Measurements from ENCODE around the gene PRKCB. TPM values are rescaled to one million over a fixed set of nuclear protein-coding genes. Genes with fewer than 3 reads are reported as not detected.

The PRKCB gene
- total RNA-seq, 1 donor from 2014 or later, result not detected

- no peak for DNase-seq (ENCODE audit: low read depth in 2 of 2)
Measured at GRCh38 chr16:23863511-23864422, 28.0 kb downstream of the PRKCB start.

DNA sequence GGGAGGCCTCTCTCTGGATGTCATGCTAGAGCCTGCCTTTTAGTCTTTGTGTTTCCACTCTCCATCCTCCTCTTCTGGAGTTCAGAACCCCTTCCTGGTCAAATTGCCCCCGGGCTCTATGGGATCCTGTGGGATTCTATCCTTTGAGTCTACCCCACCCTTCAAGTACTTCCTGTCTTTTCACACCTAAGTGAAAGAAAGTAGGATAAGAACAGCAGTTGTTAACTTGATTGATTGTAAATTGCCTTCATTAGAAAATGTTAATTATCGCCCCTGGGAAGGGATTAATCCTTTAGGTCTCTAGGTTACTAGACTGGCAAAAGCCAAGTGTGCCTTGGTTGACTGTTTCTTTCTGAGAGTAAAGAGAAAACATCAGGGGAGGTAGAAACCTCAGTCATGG lies 30.1 kb downstream of the PRKCB start:
- DNase-seq (ENCODE audit: low read depth in 2 of 2), result no peak

- no peak for DNase-seq (ENCODE audit: low read depth in 2 of 2)
Measured at GRCh38 chr16:23866621-23867020, 30.8 kb downstream of the PRKCB start.

GRCh38 chr16:23867566-23867965 lies 31.8 kb downstream of the PRKCB start:
- DNase-seq (ENCODE audit: low read depth in 2 of 2), result no peak

GRCh38 chr16:23868136-23868535 lies 32.4 kb downstream of the PRKCB start:
- DNase-seq (ENCODE audit: low read depth in 2 of 2), result no peak

- no peak for DNase-seq (ENCODE audit: low read depth in 2 of 2)
Measured at GRCh38 chr16:23869052-23869451, 33.3 kb downstream of the PRKCB start.

- no peak for DNase-seq (ENCODE audit: low read depth in 2 of 2)
Measured at GRCh38 chr16:23871924-23872323, 36.1 kb downstream of the PRKCB start.

DNA sequence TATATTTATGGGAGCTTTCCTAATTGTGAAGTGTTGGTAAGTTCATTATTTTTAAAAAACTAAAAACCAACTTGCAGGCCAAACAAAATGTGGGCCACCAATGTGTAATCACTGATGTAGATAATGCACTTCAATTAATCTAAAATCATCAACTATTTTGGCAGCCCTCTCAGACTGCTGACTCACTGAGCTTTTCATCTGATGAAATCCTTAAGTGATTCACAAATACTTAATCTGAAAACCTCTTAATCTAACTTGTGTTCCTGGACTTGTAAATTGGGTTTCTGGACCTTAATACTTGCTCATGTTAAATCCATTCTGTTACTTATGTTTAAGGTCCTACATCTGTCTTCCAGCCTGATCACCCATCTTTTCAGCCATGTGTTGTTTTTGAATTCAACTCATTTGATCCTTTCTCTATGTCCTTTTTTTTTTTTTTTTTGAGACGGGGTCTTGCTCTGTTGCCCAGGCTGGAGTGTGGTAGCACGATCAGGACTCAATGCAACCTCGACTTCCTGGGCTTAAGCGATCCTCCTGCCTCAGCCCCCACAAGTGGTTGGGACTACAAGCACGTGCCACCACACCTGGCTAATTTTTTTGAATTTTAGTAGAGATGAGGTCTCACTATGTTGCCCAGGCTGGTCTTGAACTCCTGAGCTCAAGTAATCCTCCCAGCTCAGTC lies 39.0 kb downstream of the PRKCB start:
- no peak for DNase-seq (ENCODE audit: low read depth in 2 of 2)

- no peak for DNase-seq (ENCODE audit: low read depth in 2 of 2)
Measured at GRCh38 chr16:23876256-23876896, 40.6 kb downstream of the PRKCB start.

- DNase-seq (ENCODE audit: low read depth in 2 of 2), result no peak
Measured at GRCh38 chr16:23877107-23878070, 41.6 kb downstream of the PRKCB start.

- DNase-seq (ENCODE audit: low read depth in 2 of 2), result no peak
Measured at GRCh38 chr16:23879735-23880373, 44.1 kb downstream of the PRKCB start.

- DNase-seq (ENCODE audit: low read depth in 2 of 2), result no peak
Measured at GRCh38 chr16:23889189-23889588, 53.4 kb downstream of the PRKCB start.

DNA sequence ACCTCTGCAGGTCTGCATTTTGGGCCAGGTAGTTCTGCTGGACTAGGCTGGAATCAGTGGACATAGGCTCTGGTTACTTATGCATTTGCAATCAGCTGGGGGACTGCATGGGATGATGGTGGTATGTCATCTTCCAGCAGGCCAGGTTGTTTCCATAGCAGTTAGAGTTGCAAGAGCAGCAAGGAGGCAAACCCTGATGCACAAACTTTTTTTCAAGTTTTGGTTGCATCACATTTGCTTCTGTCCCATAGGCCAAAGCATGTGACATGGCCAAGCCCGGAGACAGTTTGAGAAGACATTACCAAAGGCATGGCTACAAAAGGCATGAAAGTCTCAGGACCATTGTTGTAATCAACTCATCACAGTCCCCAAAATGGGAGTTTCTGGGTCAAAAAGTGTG lies 58.2 kb downstream of the PRKCB start:
- no peak for DNase-seq (ENCODE audit: low read depth in 2 of 2)

DNA sequence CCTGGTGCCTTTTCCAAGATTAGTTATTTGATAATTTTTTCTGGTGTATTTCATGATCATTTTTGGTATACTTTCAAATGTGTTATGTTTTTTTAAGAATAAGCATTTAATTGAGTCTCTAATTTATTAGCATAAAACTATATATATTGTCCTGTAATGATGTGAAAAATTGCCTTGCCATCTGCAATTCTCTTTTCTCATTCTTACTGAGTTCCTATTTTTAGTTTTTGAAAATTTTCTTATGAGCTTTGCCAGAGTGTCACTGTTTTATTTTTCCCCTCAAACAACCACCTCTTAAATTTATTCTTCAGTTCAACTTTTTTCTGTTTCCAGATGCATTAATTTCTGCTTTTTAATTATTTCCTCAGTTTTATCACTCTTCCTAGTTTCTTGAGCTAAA lies 59.3 kb downstream of the PRKCB start:
- no peak for DNase-seq (ENCODE audit: low read depth in 2 of 2)

DNA sequence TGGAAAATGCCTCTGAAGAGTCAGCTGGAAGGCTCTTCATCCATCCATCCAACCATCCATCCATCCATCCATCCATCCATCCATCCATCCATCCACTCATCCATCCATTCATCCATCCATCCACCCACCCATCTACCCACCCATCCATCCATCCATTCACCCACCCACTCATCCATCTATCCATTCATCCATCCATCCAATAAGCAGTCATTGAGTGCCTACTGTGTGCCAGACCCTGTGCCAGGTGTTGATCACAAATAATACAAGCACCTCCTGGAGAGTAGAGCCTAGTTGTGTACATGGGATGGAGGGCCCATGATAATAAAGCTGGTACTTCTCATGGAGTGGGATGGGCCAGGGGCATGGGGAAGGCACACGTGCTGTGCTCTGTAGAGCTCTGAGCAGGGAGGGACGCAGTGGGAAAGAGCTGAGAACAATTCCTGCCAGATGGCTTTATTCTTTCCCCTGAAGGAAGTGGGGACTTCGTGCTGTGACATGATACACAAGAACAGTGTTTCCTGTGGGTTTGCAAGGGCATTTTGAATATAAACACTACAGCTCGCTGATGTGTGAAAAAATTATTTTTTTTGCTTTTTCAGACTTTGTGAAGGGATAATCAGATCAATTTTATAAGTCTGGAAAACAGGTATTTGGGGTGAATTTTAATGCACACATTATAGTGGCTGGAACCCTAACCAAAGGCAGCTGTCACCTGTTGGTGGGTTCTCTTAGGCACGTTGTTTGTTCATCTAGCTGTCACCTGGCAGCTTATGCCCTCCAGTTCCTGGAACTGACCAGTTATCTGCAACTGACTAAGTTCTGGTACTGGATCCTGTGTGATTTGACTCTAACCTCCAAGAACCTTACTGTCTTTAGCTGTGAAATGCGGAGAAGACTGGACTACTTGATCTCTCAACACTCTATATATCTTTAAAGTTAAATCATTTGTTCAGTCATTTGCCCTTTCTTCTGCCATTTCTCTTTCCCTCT lies 61.3 kb downstream of the PRKCB start:
- no peak for DNase-seq (ENCODE audit: low read depth in 2 of 2)

- DNase-seq (ENCODE audit: low read depth in 2 of 2), result no peak
Measured at GRCh38 chr16:23898682-23899430, 63.1 kb downstream of the PRKCB start.

- DNase-seq (ENCODE audit: low read depth in 2 of 2), result no peak
Measured at GRCh38 chr16:23899869-23900268, 64.1 kb downstream of the PRKCB start.

DNA sequence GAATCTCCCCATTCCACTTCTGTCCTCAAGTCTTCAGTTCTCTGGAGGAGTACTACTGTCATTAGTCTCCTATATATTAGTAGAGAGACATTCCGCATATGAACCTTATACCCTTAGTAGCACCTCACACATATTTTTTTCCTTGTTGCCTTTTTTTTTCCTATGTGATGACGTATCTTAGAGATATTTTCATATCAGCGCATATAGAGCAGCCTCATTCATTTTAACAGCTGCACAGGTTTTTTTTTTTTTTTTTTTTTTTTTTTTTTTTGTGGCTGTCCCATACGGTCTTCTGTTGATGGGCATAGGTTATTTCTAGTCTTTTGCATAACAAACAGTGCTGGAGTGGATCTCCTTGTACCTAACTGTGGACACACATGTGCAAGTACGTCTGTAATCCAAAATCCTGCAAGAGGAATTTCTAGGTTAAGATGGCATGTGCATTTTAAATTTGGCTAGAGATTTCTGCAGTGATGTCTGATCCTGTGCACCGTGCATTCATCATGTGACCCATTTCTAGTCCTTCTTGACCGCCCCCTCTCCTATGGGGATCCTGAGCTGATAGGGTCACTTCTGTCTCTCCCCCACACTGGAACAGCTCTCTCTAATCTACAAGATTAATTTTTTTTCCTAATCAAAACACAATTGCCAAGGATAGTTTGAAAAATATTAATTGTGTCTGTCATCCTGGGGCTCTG lies 64.8 kb downstream of the PRKCB start:
- no peak for DNase-seq (ENCODE audit: low read depth in 2 of 2)

Measured in dermis microvascular lymphatic vessel endothelial cell (primary cell).